PC-9 (cell line): ENCODE measurements around the gene GSTA3.

Experiments used
- CTCF ChIP-seq: fragments of 200-600 bp; sonication (generic); conservative IDR thresholded peaks from 2 replicates; pipeline ENCODE4 v1.6.1; 2017; ENCODE audit warnings: mixed run types, antibody characterized with exemption, mild to moderate bottlenecking, moderate library complexity
- EZH2 ChIP-seq: fragments of 200-600 bp; sonication (generic); IDR thresholded peaks from 2 replicates; pipeline ENCODE4 v1.8.0; 2017; ENCODE audit warnings: antibody characterized with exemption, low read depth

- TF ChIP-seq CTCF: no peak
- no peak for TF ChIP-seq EZH2
These were observed 33.3 kb downstream of the GSTA3 start for GRCh38 chr6:52876056-52876787.
